OCI-LY3 (cell line): ENCODE results near the gene GTSF1L.
A peak's percentile ranks its signal among the peaks of the same experiment; 100 is the strongest.

Experiments used
- H2AFZ ChIP-seq: fragments of 200-600, 300-600 bp; shearing (Covaris generic); 2 replicates; pipeline ENCODE4 v1.6.0; 2014; ENCODE audit warnings: antibody characterized with exemption, low read depth, low read length
- H3K27ac ChIP-seq: fragments of 200-600, 300-600 bp; sonication (generic); 2 replicates; pipeline ENCODE4 v1.5.1; 2014; ENCODE audit warnings: mild to moderate bottlenecking, low read length, moderate library complexity, mixed read lengths
- H3K27me3 ChIP-seq: fragments of 200-600, 300-600 bp; sonication (generic); 2 replicates; pipeline ENCODE4 v1.6.1; 2014; ENCODE audit warnings: low read depth, low read length, mixed read lengths
- H3K36me3 ChIP-seq: fragments of 200-600, 300-600 bp; sonication (generic); replicated peaks from 2 replicates; pipeline ENCODE3; 2014; ENCODE audit warnings: low read depth, low read length, mixed read lengths
- H3K4me1 ChIP-seq: fragments of 300-600, 200-600 bp; sonication (generic); 2 replicates; pipeline ENCODE4 v1.6.1; 2014; ENCODE audit warnings: low read length, mixed read lengths
- H3K4me2 ChIP-seq: fragments of 200-600, 300-600 bp; sonication (generic); 2 replicates; pipeline ENCODE4 v1.6.1; 2014; ENCODE audit warnings: low read length, mixed read lengths
- H3K4me3 ChIP-seq: fragments of 300-600, 200-600 bp; sonication (generic); 2 replicates; pipeline ENCODE4 v1.5.1; 2014; ENCODE audit warnings: antibody characterized with exemption, mild to moderate bottlenecking, low read length, moderate library complexity
- H3K79me2 ChIP-seq: fragments of 300-600, 200-600 bp; shearing (Covaris generic); 2 replicates; pipeline ENCODE4 v1.6.1; 2014; ENCODE audit warnings: mild to moderate bottlenecking, low read length, mixed read lengths
- H3K9ac ChIP-seq: fragments of 300-600, 200-600 bp; shearing (Covaris generic); 2 replicates; pipeline ENCODE4 v1.6.0; 2014; ENCODE audit warnings: mild to moderate bottlenecking, low read length, moderate library complexity
- H3K9me3 ChIP-seq: fragments of 200-600, 300-600 bp; shearing (Covaris generic); 2 replicates; pipeline ENCODE4 v1.6.1; 2014; ENCODE audit warnings: low read length, mixed read lengths; ENCODE audit not compliant: insufficient read depth
- H4K20me1 ChIP-seq: fragments of 200-600, 300-600 bp; sonication (generic); 2 replicates; pipeline ENCODE4 v1.6.1; 2016; ENCODE audit warnings: low read length, mixed read lengths; ENCODE audit not compliant: insufficient read depth
- CTCF ChIP-seq: fragments of 200-600, 300-600 bp; sonication (generic); IDR thresholded peaks from 2 replicates; pipeline ENCODE4 v1.5.1; 2014; ENCODE audit warnings: antibody characterized with exemption, low read length, low read depth
- EZH2phosphoT487 ChIP-seq: fragments of 200-600 bp; shearing (Covaris generic); IDR thresholded peaks from 2 replicates; pipeline ENCODE4 v1.6.1; 2018; ENCODE audit warnings: antibody characterized with exemption, mixed run types, low read depth

Gene GTSF1L

DNA sequence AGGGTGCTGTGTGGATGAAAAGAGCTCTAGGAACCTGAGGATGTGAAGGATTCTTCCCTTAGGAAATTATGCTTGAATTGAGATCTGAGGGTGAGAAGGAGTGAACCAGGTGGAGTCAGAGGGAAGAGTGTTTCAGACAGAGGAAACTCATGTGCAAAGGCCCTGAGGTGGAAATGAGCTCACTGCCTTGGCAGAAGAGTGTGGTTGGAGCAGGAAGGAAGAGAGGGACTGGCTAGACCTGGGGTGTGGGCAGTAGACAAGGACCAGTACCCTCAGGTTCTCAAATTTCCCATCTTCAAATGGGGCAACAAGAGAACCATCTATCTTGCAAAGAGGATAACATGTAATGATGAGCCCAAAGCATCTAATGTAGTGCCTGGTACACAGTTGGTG, 24.0 kb upstream of the GTSF1L start:
- no peaks in the 10 kb centered on the region for H3K79me2 ChIP-seq
- no peaks in the 10 kb centered on the region for H3K36me3 ChIP-seq
- H3K4me1 ChIP-seq: peaks cover 70% of the 10 kb centered on the region
- peak overlapping the region; percentile 67 for H3K4me2 ChIP-seq
- H2AFZ ChIP-seq: no peak overlapping the region
- peak overlapping the region; percentile 75 for H3K9ac ChIP-seq
- peak overlapping the region; percentile 17; the same call in 1 of the 2 replicates for H3K4me3 ChIP-seq
- H3K9me3 ChIP-seq: no peaks in the 10 kb centered on the region
- TF ChIP-seq CTCF (no peak), EZH2phosphoT487 (no peak)
- H3K27ac ChIP-seq: peak overlapping the region; percentile 92
- no peaks in the 10 kb centered on the region for H3K27me3 ChIP-seq
- no peaks in the 10 kb centered on the region for H4K20me1 ChIP-seq

DNA sequence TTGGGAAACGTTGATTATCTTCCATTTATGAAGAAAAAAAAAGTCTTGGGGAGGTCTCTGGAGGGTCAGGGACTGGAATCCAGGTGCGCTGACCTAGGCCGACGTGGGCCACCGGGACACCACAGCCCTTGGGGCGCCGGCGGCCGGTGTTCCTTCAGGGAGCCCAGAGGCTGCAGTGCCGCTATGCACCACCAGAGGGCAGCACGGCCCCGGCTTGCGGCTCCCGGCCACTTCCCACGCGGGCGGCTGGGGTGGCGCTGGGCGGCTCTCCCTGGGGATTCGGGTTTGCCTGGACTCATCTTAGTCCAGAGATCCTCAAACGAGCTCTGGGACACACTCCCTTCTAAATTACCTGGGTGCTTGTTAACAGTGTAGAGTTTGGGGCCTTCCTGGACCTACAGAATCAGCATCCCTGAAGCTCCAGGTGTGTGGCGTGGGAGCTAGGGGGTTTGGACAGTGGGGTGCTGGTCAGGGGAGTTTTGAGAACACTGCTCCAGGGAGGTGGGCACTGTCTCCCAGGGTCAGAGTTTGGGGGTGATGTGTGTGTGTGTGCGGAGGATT, 23.0 kb upstream of the GTSF1L start:
- Histone ChIP-seq H2AFZ (peak overlapping the region; percentile 27; the same call in 1 of the 2 replicates), H3K4me1 (peaks cover 79% of the 10 kb centered on the region), H3K27ac (peak overlapping the region; percentile 92)

DNA sequence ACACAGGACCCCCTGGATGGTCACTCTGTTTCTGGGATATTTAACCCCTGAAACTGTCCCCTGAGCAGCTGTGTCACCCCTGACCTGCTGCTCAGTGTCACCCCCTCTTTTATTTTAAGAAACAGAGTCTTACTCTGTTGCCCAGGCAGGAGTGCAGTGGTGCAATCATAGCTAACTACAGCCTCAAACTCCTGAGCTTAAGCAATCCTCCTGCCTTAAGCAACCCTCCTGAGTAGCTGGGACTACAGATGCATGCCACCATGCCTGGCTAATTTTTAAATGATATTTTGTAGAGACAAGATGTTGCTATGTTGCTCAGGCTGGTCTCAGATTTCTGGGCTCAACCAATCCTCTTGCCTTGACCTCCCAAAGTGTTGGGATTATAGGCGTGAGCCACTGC, 21.5 kb upstream of the GTSF1L start:
- Histone ChIP-seq H4K20me1 (no peaks in the 10 kb centered on the region), H3K27me3 (no peaks in the 10 kb centered on the region), H3K9ac (peak overlapping the region; percentile 8; the same call in 1 of the 2 replicates), H3K27ac (no peak overlapping the region), H3K4me1 (peaks cover 76% of the 10 kb centered on the region), H3K4me2 (no peak overlapping the region), H3K36me3 (no peaks in the 10 kb centered on the region), H2AFZ (no peak overlapping the region; the same call in 1 of the 2 replicates), H3K9me3 (no peaks in the 10 kb centered on the region), H3K79me2 (no peaks in the 10 kb centered on the region), H3K4me3 (no peak overlapping the region)
- TF ChIP-seq CTCF: no peak
- TF ChIP-seq EZH2phosphoT487: no peak

More for the DNA sequence above, 23.0 kb upstream of the GTSF1L start:
- Histone ChIP-seq H4K20me1 (no peaks in the 10 kb centered on the region), H3K79me2 (no peaks in the 10 kb centered on the region), H3K4me3 (peak overlapping the region; percentile 35), H3K4me2 (peak overlapping the region; percentile 67), H3K9ac (peak overlapping the region; percentile 75), H3K27me3 (no peaks in the 10 kb centered on the region), H3K9me3 (no peaks in the 10 kb centered on the region), H3K36me3 (no peaks in the 10 kb centered on the region)
- TF ChIP-seq EZH2phosphoT487 (no peak), CTCF (peak; percentile 99)

DNA sequence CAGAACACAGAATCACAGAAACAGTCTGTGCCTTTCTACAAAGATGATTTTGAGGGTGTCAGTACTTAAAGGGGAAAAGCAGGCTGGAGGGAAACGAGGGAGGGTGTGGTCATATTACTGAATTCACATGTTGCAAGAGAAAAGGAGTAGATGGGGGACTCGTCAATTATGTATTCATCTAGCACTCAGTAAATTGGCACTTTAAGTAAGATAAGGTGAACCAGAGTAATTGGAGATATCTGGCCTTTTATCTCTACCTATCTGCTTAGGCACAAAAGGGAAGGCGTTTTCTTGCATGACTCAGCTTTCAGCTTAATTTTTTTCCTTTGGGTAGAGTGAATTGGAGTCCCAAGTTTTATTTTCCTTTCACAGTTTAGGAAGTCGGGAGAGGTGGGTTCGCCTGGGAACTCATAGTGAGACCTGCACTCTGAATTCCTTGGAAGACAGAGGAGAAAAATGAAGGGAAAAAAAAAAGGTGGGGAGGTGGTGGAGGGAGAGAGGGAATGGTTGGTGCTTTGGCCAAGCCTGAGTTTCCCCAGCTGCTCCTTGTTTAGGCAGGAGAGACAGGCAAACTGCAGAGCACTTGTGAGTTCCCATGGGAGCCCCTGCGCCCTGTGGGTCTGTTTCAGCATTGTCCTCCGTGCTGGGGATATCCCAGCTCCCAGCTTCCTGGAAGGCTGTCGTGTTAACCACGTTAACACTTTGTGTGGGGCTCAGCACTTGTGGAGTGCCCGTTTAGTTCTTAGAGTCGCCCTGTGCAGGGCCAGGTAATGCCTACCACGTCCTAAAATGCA, 19.7 kb upstream of the GTSF1L start:
- H3K4me2 ChIP-seq: peak overlapping the region; percentile 36
- no peaks in the 10 kb centered on the region for H4K20me1 ChIP-seq
- peak overlapping the region; percentile 1; the same call in 1 of the 2 replicates for H3K4me3 ChIP-seq
- no peaks in the 10 kb centered on the region for H3K9me3 ChIP-seq
- H3K79me2 ChIP-seq: no peaks in the 10 kb centered on the region
- peak overlapping the region; percentile 42 for H3K9ac ChIP-seq
- no peaks in the 10 kb centered on the region for H3K36me3 ChIP-seq
- peak overlapping the region; percentile 28 for H3K27ac ChIP-seq
- H3K27me3 ChIP-seq: no peaks in the 10 kb centered on the region
- H2AFZ ChIP-seq: peak overlapping the region; percentile 80
- no peak for TF ChIP-seq EZH2phosphoT487
- no peak for TF ChIP-seq CTCF
- peaks cover 58% of the 10 kb centered on the region for H3K4me1 ChIP-seq
